HPDE6-E6E7 (cell line): ENCODE results near the gene TMEM95.

ENCODE experiments used
- DNase-seq: peaks from one replicate; pipeline ENCODE4 v3.0.0; 2011; ENCODE audit warnings: missing footprints; ENCODE audit errors: extremely low spot score

Gene TMEM95

GRCh38 chr17:7374353-7374752 lies 19.4 kb downstream of the TMEM95 start:
- DNase-seq, result no peak

DNA sequence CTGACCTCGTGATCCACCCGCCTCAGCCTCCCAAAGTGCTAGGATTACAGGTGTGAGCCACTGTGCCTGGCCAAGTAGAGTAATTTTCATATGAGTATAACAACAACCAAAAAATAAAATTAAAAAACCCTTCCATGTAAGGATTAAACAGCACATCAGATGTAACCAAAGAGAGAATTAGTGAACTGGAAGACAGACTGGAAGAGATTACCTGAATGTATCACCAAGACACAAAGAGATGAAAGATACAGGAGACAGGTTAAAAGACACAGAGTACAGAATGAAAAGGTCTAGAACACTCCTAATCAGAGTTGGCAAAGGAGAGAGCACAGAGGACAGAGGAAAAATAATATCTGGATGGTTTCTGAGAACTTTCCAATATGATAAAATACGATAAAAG lies 24.2 kb downstream of the TMEM95 start:
- DNase-seq, result no peak

DNA sequence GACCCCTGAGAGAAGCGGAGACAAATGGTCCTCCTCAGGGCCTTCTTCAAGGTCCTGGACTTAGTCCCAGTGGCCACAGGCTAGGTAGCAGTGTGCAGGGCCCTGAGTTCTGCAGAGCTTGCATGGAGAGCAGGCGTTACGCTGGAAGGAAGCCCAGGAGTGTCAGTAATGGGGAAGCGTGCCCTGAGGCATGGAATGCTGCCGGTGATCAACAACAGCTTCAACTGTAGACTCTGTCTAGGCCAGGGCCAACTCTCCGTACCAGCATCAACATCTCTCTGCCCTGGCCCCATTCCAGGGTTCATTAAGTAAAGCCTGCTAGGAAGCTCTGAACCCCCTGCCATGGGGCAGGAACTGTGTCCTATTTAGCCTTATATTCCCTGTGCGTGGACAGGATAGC lies 25.4 kb downstream of the TMEM95 start:
- DNase-seq, result no peak

DNA sequence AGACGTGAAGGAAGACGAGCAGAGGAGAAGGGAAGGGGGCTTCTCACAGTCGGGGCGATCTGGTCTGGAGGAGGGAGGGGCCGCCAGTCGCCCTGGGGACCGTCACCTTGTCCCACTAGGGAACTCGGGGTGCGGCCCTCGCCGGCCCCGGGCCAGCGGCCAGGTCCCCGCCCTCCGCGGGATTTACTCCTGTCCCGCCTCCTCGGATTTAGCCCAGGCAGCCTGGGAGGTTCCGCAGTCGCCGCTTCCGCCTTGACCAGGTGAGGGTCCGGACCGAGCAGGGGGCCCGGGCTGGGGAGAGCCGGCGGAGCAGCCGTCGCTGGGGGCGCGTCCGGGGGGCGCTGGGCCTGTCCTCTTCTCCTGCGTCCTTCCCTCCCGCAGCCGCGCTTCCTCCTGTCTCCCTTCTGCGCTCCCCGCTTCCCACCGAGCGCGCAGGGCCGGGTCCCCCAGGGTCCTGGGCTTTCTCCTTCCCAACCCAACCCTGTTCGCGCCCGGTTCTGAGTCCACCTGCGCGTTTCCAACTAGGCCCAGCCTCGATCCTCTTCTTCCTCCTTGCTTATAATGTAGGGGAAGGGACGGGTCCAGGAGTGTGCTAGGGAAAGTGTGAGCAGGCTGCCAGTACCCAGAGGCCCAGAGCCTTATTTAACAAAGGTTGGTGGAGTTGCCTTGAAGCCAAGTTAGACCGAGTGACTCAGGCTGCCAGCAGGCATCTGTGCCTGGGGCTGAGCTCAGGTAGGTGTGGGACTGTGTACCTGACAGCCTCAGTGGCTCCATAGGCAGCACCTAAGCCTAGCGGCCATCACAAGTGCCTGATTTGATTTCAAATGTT lies 26.1 kb downstream of the TMEM95 start, which contains the start of gene TNK1:
TNK1 (plus strand) TSS at position 235 of the 829 bp plus-strand sequence. CDS start 1,838 bp downstream, outside the sequence.
- DNase-seq, result peak; percentile 65

DNA sequence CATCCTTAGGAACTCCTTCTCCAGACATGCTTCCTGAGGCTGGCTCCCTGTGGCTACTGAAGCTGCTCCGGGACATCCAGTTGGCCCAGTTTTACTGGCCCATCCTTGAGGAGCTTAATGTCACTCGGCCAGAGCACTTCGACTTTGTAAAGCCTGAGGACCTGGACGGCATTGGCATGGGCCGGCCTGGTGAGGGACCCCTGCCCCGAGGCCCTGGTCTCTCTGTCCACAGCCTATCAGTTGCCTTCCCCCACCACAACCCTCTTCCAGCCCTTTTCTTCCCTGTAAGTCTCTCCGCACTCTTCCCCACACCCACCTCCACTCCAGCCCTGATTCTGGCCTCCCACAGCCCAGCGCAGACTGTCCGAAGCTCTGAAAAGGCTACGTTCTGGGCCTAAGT lies 27.9 kb downstream of the TMEM95 start:
- DNase-seq, result no peak

GRCh38 chr17:7383371-7383741 lies 28.4 kb downstream of the TMEM95 start:
- no peak for DNase-seq

DNA sequence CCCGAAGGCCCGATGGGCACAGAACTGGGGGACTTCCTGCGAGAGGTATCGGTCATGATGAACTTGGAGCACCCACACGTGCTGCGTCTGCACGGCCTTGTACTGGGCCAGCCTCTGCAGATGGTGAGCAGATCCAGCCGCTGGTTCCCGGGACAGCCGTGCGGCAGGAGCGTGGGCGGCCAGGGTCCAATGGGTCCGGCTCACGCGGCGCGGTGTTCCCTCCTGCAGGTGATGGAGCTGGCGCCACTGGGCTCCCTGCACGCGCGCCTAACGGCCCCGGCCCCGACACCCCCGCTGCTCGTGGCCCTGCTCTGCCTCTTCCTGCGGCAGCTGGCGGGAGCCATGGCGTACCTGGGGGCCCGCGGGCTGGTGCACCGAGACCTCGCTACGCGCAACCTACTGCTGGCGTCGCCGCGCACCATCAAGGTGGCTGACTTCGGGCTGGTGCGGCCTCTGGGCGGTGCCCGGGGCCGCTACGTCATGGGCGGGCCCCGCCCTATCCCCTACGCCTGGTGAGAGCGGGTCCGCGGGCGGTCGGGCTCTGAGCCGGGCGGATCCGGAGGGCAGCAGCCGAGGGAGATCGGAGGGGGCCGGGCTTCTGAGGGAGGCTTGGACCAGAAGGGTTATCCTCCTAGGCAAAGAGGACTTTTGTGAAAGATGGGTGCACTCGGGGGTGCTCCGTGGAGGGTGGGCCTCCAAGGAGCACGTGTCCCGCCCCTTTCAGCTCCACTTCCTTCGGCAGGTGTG lies 29.0 kb downstream of the TMEM95 start:
- DNase-seq, result no peak

GRCh38 chr17:7384489-7385081 lies 29.6 kb downstream of the TMEM95 start:
- DNase-seq, result no peak

DNA sequence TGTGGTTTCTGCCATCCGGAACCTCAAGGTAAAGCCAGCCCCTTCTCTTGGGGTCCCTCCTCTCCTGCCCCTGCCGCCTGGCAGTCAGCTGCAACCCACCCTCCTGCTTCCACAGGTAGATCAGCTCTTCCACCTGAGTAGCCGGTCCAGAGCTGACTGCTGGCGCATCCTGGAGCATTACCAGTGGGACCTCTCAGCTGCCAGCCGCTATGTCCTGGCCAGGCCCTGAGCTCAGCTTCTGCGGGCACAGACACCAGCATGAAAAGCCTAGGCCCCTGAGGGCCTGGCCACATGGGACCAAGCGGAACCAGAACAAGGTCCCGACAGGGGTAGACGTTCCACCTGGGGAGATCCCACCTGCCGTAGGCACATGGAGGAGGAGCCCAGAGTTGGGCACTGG lies 33.9 kb downstream of the TMEM95 start:
- no peak for DNase-seq

GRCh38 chr17:7389924-7390910 lies 35.3 kb downstream of the TMEM95 start:
- no peak for DNase-seq

DNA sequence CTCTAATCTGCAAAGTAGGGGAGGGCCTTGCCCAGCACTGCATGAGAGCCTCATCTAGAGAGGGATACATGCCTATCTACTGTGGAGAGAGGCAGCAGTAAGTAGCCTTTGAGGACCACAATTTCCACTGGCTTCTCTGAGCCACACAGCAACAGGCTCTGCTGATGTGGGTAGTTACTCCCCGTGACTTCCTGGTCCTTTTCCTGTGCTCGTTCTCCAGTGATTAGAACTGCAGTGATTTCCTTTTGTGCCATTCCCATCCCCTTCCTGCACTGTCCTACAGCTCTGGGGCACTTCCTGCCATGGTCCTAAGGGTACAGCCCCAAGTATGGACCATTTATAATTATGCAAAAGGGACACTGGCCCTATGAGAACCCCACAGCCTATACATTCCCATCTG lies 36.4 kb downstream of the TMEM95 start:
- no peak for DNase-seq

DNA sequence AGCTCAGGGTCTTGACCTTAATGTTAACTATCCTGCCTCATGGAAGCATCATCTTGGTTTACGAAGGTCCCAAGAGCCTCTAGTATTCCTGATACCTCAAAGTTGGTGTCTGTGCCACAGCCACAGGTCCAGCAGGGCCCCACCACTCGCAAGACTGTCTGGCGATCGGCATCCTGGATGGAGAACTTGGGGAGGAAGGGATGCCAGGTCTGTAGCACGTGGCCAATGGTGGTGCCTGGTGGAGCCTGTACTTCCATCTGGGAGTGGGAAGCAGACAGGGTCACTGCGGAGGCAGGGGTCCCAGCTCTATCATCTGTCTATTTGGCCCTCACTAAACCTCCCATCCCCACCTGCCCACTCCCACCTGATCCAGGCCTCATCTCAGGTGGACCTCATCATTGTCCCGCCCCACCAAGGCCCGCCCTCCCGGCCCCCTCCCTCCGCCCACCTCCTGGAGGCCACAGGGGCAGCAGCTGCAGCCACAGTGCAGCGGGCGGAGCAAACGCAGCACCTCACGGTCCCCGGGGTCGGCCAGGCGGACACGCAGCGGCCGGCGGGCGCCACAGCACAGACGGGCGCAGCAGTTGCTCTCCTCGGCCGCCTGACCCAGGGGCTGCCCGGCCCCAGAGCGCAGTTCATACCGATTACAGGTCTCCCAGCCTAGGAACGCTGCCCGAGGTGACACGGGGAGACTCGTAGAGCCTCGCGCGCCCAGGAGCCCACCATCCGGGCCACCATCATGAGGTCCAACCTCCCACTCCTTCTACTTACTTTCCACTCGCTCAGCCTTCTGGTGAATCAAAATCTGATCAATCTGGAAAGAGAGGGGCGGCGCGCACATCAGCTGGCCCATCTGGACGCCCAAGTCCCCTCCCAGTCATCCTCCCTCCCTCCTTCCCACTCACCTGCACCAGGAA lies 38.0 kb downstream of the TMEM95 start:
- no peak for DNase-seq

DNA sequence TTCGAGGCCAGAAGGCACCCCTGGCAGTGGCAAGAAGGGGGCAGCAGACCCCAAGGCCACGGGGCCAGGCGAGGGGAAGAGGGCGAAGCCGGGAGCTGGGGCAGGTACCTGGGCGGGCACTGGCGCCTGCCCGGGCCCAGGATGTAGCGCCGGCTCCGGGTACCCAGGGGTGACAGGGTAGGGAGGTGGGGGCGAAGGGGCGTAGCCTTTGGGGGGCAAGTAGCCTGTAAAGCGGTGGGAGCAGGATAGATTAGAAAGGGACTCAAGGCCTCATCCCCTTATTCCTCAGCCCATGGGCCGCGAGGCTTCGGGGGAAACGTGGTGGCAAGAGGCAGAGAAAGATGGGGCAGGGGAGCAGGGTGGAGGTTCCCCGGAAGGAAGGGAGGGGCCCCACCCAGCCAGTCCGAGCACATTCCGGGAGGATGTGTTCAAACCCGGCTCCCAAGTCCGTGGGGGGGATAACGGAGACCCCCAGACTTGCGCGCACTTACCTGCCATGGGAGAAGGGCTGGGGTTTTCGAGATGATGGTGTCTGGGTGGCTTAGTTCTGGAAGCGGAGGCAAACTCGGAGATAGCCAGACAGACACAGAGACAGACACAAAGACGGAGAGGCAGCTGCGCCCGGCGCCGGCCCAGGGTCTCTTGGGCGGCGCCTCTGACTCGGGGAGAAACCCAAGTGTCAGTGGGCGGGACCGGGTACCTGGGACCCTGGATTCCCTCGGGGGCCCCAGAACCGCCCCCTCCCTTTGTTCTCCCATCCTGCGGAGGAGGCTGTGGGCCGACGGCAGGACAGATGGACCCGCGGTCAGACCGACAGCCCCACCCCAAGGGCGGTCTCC lies 38.9 kb downstream of the TMEM95 start:
- no peak for DNase-seq

- DNase-seq, result peak; percentile 84
These were observed 39.7 kb downstream of the TMEM95 start, which contains the start of gene PLSCR3 for GRCh38 chr17:7394452-7395191. PLSCR3 (minus strand) TSS chr17:7394525; CDS start chr17:7394110, 415 bp downstream.

GRCh38 chr17:7396147-7396546 lies 41.2 kb downstream of the TMEM95 start:
- DNase-seq, result no peak

GRCh38 chr17:7398612-7399011 lies 43.7 kb downstream of the TMEM95 start:
- no peak for DNase-seq

DNA sequence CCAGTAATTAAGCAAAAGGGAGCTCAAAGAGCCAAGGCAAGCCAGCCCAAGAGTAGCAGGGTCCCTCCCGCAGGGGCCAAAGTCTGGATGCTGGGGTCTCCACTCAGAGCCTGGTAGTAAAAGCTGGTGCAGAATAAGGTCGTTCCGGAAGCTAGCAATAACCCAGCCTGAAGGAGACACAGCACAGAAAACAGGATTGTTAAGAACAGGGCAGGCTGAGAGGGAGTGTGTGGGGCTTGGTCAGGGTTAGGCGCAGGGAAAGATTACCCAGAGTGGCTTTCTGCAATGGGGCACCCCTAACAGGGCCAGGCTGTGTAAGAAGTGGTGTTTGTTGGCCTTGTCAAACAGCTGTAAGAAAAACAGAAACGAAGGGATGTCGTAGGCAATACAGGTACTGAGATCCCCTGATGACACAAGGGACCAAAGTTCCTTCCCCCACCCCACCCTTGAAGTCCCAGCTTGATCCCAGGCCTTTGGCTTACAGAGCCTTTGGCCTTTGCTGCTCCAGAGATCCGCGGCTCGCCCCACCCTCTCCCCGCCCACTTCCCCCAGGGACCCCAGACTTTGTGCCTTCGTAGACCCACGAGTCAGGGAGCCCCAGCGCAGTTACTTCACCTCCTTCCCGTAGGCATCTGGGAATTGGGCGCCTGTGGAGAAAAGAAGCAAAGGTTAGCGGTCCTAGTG lies 48.2 kb downstream of the TMEM95 start:
- DNase-seq, result no peak

GRCh38 chr17:7403727-7403976 lies 48.7 kb downstream of the TMEM95 start:
- peak; percentile 45 for DNase-seq
